GM12878 (cell line): ENCODE measurements around the gene A2ML1. TPM values are rescaled to one million over a fixed set of nuclear protein-coding genes. Genes with fewer than 3 reads are reported as not detected.

Experiments used
- ATAC-seq: fragments of 200-7000 bp; cut with Tn5 transposase; 3 replicates; pipeline ENCODE4 v1.9.1; 2020; ENCODE audit warnings: mild to moderate bottlenecking, moderate library complexity
- BruUV-seq: library from RNA; stranded (reverse); fragments of 400-500 nt; replicated peaks from 2 replicates; lab custom pipeline; 2021; lab: Mats Ljungman, UMichigan
- CTCF ChIA-PET: fragments of 300-600 bp; sonication (Branson Sonifier 250); formaldehyde crosslinking; extraction: SDS; loops from one replicate; lab custom pipeline; 2021; ENCODE audit warnings: inconsistent platforms; lab: Yijun Ruan, JAX
- POLR2A ChIA-PET: fragments of 350-600 bp; formaldehyde crosslinking; extraction: SDS; loops from one replicate; lab custom pipeline; 2021; ENCODE audit warnings: inconsistent platforms; lab: Charles Lee
- RAD21 ChIA-PET: fragments of 300-600 bp; sonication (Branson Sonifier 250); formaldehyde crosslinking; loops from one replicate; lab custom pipeline; 2023; ENCODE audit warnings: antibody characterized with exemption; ENCODE audit not compliant: unreplicated experiment; lab: Charles Lee
- SMC1A ChIA-PET: fragments of 300-600 bp; sonication (Branson Sonifier 250); formaldehyde crosslinking; loops from one replicate; lab custom pipeline; 2023; ENCODE audit not compliant: unreplicated experiment, uncharacterized antibody; lab: Charles Lee
- DNase-seq: peaks from one replicate; pipeline ENCODE4 v3.0.0-alpha.2; 2011; ENCODE audit warnings: low read depth, low spot score
- FAIRE-seq: peaks from 3 replicates; lab custom pipeline; 2011; peaks lifted over from hg19 to GRCh38; lab: Jason Lieb, UNC
- H2AFZ ChIP-seq: 2 replicates; pipeline ENCODE4 v1.6.0; 2011; ENCODE audit warnings: low read depth, low read length, control low read depth; ENCODE audit not compliant: control insufficient read depth
- H3K27ac ChIP-seq: 2 replicates; pipeline ENCODE4 v1.5.1; 2011; ENCODE audit warnings: control low read depth; ENCODE audit not compliant: control insufficient read depth, insufficient read depth
- H3K27me3 ChIP-seq, 2 experiments: replicated peaks in 1 of 2; 2 replicates each; pipeline versions ENCODE4 v1.6.0 to v1.6.1; 2011; ENCODE audit warnings: low read length in 1 of 2; ENCODE audit not compliant: control insufficient read depth in 2 of 2, insufficient read depth in 2 of 2
- H3K36me3 ChIP-seq, 2 experiments: 2 replicates each; pipeline ENCODE4 v1.5.1; 2011; ENCODE audit warnings: low read length in 1 of 2; ENCODE audit not compliant: control insufficient read depth in 2 of 2, insufficient read depth in 2 of 2
- H3K4me1 ChIP-seq: 2 replicates; pipeline ENCODE4 v1.6.1; 2011; ENCODE audit warnings: mild to moderate bottlenecking, low read length, moderate library complexity, mixed read lengths; ENCODE audit not compliant: control insufficient read depth, insufficient read depth
- H3K4me2 ChIP-seq: 2 replicates; pipeline ENCODE4 v1.6.0; 2011; ENCODE audit warnings: control low read depth; ENCODE audit not compliant: control insufficient read depth, insufficient read depth
- H3K4me3 ChIP-seq: fragments of 200-600 bp; sonication (generic); 2 replicates; pipeline ENCODE4 v1.5.1; 2016
- H3K79me2 ChIP-seq: 2 replicates; pipeline ENCODE4 v1.6.0; 2011; ENCODE audit warnings: low read length; ENCODE audit not compliant: control insufficient read depth, insufficient read depth
- H3K9ac ChIP-seq: 2 replicates; pipeline ENCODE4 v1.8.0; 2011; ENCODE audit warnings: low read length, control low read depth, mixed read lengths; ENCODE audit not compliant: control insufficient read depth, insufficient read depth
- H3K9me3 ChIP-seq: replicated peaks from 3 replicates; pipeline ENCODE4 v1.5.1; 2011; ENCODE audit warnings: mild to moderate bottlenecking, low read length; ENCODE audit not compliant: control insufficient read depth, insufficient read depth
- H4K20me1 ChIP-seq: 2 replicates; pipeline ENCODE4 v1.6.0; 2011; ENCODE audit not compliant: control insufficient read depth, insufficient read depth
- ASH2L ChIP-seq: fragments of 300-600, 200-600 bp; sonication (generic); IDR thresholded peaks from 2 replicates; pipeline ENCODE4 v1.6.1; 2017; ENCODE audit warnings: low read depth, mild to moderate bottlenecking, borderline replicate concordance
- CREB1 ChIP-seq: IDR thresholded peaks from 2 replicates; pipeline ENCODE4 v1.6.1; 2012; ENCODE audit warnings: low read depth, mild to moderate bottlenecking, inconsistent platforms
- DPF2 ChIP-seq: fragments of 450-650 bp; IDR thresholded peaks from 2 replicates; pipeline ENCODE4 v1.6.1; 2017; ENCODE audit warnings: mild to moderate bottlenecking
- EGR1 ChIP-seq, 2 experiments: IDR thresholded peaks; 1 replicate in 1 of 2; 2 replicates in 1 of 2; pipeline ENCODE4 v1.6.1; 2011 to 2012; ENCODE audit warnings: low read depth in 2 of 2, low read length in 2 of 2, borderline replicate concordance in 1 of 2, mild to moderate bottlenecking in 1 of 2, moderate library complexity in 1 of 2
- HDAC6 ChIP-seq: fragments of 200-600 bp; sonication (generic); IDR thresholded peaks from one replicate; pipeline ENCODE4 v1.8.0; 2017; ENCODE audit warnings: antibody characterized with exemption; ENCODE audit not compliant: unreplicated experiment
- POLR2A ChIP-seq: IDR thresholded peaks from 2 replicates; pipeline ENCODE4 v1.6.1; 2011; ENCODE audit warnings: low read depth, mild to moderate bottlenecking, low read length
- SMC3 ChIP-seq: IDR thresholded peaks from 2 replicates; pipeline ENCODE4 v1.6.1; 2011; ENCODE audit warnings: low read length, improper control_type of control experiment, borderline replicate concordance
- YBX1 ChIP-seq: fragments of 450-650 bp; IDR thresholded peaks from 2 replicates; pipeline ENCODE4 v1.6.1; 2016; ENCODE audit warnings: antibody characterized with exemption
- WGBS: methylation state at CpG from one replicate; pipeline ENCODE4 v1.1.6; 2016; ENCODE audit warnings: low lambda C conversion rate; ENCODE audit not compliant: insufficient replicate concordance, insufficient coverage; ENCODE audit errors: missing lambda C conversion rate; 5-methylcytosine and 5-hydroxymethylcytosine counted together
- in situ Hi-C: fragments of 300-500 bp; cut with MboI; formaldehyde crosslinking; loops from 9 replicates; pipeline ENCODE4 v1.14.3; 2018; ENCODE audit warnings: mixed read lengths
- intact Hi-C: fragments of 100-400 bp; cut with micrococcal nuclease; formaldehyde crosslinking; loops from one replicate; pipeline ENCODE4 v1.14.2; 2022; ENCODE audit not compliant: unreplicated experiment
- polyA plus RNA-seq, 11 experiments: library from polyadenylated mRNA; depleted of rRNA in 4 of 11; unstranded in 6 of 11; stranded (reverse) in 5 of 11; fragments of >200 nt; fragmentation: Nextera tagmentation in 4 of 11; fragmentation: Illumina TruSeq in 1 of 11; extraction: Ambion mirVana in 4 of 11; extraction: Trizol in 1 of 11; gene quantifications; 1 replicate in 1 of 11; 2 replicates in 10 of 11; pipeline versions ENCODE4 v1.2.1 to v1.2.3, GENCODE V29; 2011 to 2016; ENCODE audit warnings: inconsistent platforms in 2 of 11, missing spikeins in 2 of 11, low read depth in 1 of 11
- total RNA-seq, 4 experiments: library from RNA; depleted of rRNA in 3 of 4; stranded (reverse); fragments of >200 nt in 3 of 4; fragmentation: Illumina TruSeq in 1 of 4; extraction: Trizol in 1 of 4; gene quantifications; 2 replicates each; pipeline versions ENCODE4 v1.2.1 to v1.2.3, GENCODE V29; 2013 to 2021
- TF ChIP-seq, protein P1 (sequence below): IDR thresholded peaks from 2 replicates; pipeline ENCODE4 v1.6.1; 2012; ENCODE audit warnings: low read depth, low read length, improper control_type of control experiment
- TF ChIP-seq, protein P2 (sequence below): IDR thresholded peaks from 2 replicates; pipeline ENCODE4 v1.6.1; 2011; ENCODE audit warnings: low read depth, low read length, improper control_type of control experiment, borderline replicate concordance

Gene A2ML1
- total and polyA plus RNA-seq, 10 of the 15 experiments (the other 5 are each of a cell fraction or from before 2014, with no cell fraction given): not detected

DNA sequence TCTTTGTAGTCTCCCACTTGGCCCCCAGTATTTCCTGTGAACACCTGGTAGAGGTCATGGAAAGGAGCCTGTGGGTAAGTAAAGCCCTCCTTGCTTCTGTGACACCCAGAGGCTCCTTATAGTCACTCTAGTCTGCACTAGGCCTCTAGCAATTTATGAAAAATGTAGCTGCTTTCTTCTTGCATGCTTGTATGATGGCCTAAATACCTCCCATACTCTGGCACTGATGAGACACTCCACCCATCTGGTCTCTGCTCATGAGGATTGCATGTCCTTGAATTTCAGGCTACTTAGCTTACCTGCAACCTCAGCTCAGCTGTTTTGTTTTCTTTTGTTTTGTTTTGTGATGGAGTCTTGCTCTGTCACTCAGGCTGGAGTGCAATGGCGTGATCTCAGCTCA, 4.6 kb upstream of the A2ML1 start:
- RAD21 ChIA-PET: no interaction called here
- CTCF ChIA-PET: no interaction called here
- intact Hi-C loops (no loop called here), in situ Hi-C loops (no loop called here)
- Histone ChIP-seq H3K27ac (no peak overlapping the region), H2AFZ (no peak overlapping the region), H3K36me3 (no peaks in the 10 kb centered on the region), H4K20me1 (no peaks in the 10 kb centered on the region), H3K4me1 (no peaks in the 10 kb centered on the region), H3K9me3 (no peaks in the 10 kb centered on the region), H3K27me3 (0 out of 4 replicates have a peak, but pooled peaks cover 0 to 1% of the 10 kb centered on the region in 2 experiments), H3K9ac (no peak overlapping the region), H3K79me2 (no peaks in the 10 kb centered on the region), H3K4me2 (no peak overlapping the region), H3K4me3 (no peak overlapping the region)
- SMC1A ChIA-PET: no interaction called here
- POLR2A ChIA-PET: no interaction called here
- DNase-seq (no peak), FAIRE-seq (no peak), ATAC-seq (no peak)
- no TSS peak for BruUV-seq
- 31% methylated on average over 1 of the region's 1 CpG for WGBS
- TF ChIP-seq ASH2L (no peak), DPF2 (no peak), HDAC6 (no peak), YBX1 (no peak), EGR1 (IDR thresholded peaks at IDR 0.05; ENCODE audit: borderline replicate concordance in 1 of 2, low read depth in 2 of 2, low read length in 2 of 2) (no peak), CREB1 (no peak), POLR2A (no peak), SMC3 (no peak)
- TF ChIP-seq, protein P1, sequence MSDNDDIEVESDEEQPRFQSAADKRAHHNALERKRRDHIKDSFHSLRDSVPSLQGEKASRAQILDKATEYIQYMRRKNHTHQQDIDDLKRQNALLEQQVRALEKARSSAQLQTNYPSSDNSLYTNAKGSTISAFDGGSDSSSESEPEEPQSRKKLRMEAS: no peak
- TF ChIP-seq, protein P2, sequence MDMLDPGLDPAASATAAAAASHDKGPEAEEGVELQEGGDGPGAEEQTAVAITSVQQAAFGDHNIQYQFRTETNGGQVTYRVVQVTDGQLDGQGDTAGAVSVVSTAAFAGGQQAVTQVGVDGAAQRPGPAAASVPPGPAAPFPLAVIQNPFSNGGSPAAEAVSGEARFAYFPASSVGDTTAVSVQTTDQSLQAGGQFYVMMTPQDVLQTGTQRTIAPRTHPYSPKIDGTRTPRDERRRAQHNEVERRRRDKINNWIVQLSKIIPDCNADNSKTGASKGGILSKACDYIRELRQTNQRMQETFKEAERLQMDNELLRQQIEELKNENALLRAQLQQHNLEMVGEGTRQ: no peak
